Rectal smooth muscle tissue (tissue), 1 donor: Measurements from ENCODE around the gene MGAT5.

ENCODE experiments used
- H3K27ac ChIP-seq: one replicate; pipeline ENCODE4 v1.7.0; 2013; ENCODE audit warnings: low read depth, low read length, inconsistent platforms
- H3K27me3 ChIP-seq: one replicate; pipeline ENCODE4 v1.7.0; 2013; ENCODE audit warnings: low read length; ENCODE audit not compliant: control insufficient read depth, insufficient read depth
- H3K36me3 ChIP-seq: one replicate; pipeline ENCODE4 v1.7.0; 2013; ENCODE audit warnings: low read length; ENCODE audit not compliant: control insufficient read depth, insufficient read depth
- H3K4me1 ChIP-seq: one replicate; pipeline ENCODE4 v1.7.0; 2013; ENCODE audit warnings: low read length; ENCODE audit not compliant: control insufficient read depth, insufficient read depth
- H3K4me3 ChIP-seq: one replicate; pipeline ENCODE4 v1.7.0; 2013; ENCODE audit warnings: low read length
- H3K9ac ChIP-seq: one replicate; pipeline ENCODE4 v1.7.0; 2013; ENCODE audit warnings: low read length

Gene MGAT5

DNA sequence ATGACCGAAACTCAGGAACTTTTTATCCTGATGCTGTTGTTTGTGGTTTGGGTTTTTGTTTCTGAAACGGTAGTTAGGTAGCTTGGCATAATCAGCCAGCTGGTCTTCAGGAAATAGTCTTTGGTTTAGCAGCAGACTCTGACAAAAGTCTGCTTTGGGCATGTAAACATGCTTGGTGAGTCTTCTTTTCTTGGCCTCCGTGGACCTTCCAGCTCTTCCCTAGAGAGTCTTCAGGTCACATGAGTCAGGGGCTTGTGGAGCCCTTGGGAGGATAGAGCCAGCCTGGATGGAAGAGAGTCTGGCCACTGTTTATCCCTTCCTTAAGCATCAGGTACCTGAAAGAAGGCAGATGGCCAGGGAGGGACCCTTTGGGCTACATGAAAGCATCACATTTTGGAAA is 154.5 kb downstream of the MGAT5 start:
- H3K36me3 ChIP-seq, result peaks cover 9% of the 10 kb centered on the region
- no peaks in the 10 kb centered on the region for H3K27me3 ChIP-seq
- H3K4me3 ChIP-seq, result no peak overlapping the region
- H3K9ac ChIP-seq, result no peak overlapping the region
- H3K27ac ChIP-seq, result no peak overlapping the region
- no peaks in the 10 kb centered on the region for H3K4me1 ChIP-seq

DNA sequence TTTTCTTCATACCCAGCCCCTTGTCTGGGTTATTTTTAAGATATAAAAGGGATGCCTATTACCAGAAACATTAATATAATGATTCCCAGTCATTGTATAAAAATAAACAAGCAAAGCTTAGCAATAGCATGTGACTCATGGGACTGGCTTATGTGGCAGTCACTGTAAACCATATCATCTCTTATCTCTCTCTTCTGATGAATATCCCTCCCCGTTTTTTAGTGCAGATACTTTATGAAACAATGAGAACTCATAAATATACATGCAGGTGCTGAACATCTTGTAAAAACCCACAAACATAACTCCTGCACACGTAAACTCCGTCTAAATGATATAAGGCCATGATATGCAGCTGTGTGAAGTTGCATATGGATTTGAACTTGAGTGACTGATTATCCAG is 154.9 kb downstream of the MGAT5 start:
- H3K4me3 ChIP-seq, result no peak overlapping the region
- H3K27me3 ChIP-seq, result no peaks in the 10 kb centered on the region
- H3K36me3 ChIP-seq, result peaks cover 5% of the 10 kb centered on the region
- H3K9ac ChIP-seq, result no peak overlapping the region
- H3K27ac ChIP-seq, result no peak overlapping the region
- no peaks in the 10 kb centered on the region for H3K4me1 ChIP-seq

DNA sequence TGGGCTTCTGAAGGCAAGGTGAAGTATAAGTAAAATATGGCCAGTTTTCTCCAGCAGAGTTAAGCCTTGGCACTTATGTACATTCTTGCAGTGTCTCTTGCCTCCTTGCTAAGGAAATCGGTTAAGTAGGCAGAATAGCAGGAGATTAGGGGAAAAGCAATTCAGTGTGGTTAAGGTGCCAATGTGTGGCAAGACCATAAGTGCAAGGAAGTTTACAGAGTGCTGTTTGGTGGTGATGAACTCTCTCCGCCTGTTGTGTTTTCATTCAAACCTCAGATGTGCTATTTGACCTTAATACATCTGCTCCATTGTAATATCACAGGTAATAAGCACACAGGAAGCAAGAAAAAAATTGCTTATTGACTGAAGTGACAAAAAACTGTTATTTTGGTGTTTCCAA is 156.1 kb downstream of the MGAT5 start:
- H3K27me3 ChIP-seq, result no peaks in the 10 kb centered on the region
- no peak overlapping the region for H3K9ac ChIP-seq
- peaks cover 4% of the 10 kb centered on the region for H3K36me3 ChIP-seq
- H3K4me3 ChIP-seq, result no peak overlapping the region
- H3K27ac ChIP-seq, result no peak overlapping the region
- H3K4me1 ChIP-seq, result no peaks in the 10 kb centered on the region

DNA sequence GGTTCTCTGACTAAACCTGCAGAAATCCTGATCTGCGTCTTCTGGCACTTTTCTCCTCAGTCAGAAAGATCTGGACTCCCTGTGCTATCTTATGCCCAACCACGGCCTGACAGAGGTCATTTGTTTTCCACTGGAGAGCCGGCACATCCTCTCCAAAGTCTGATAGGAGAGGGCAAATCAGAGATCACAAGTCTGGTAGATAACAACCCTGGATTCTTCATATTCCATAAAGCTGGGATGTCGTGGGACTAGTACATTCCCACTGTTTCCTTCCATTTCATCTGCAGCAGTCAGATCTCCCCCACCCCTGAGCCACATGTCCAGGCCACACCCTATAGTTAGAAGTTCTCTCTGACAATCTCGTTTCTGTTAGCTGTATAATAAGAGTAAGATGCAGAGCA is 157.0 kb downstream of the MGAT5 start:
- Histone ChIP-seq H3K4me3 (no peak overlapping the region), H3K27ac (no peak overlapping the region), H3K9ac (no peak overlapping the region), H3K4me1 (no peaks in the 10 kb centered on the region), H3K36me3 (peaks cover 4% of the 10 kb centered on the region), H3K27me3 (no peaks in the 10 kb centered on the region)

DNA sequence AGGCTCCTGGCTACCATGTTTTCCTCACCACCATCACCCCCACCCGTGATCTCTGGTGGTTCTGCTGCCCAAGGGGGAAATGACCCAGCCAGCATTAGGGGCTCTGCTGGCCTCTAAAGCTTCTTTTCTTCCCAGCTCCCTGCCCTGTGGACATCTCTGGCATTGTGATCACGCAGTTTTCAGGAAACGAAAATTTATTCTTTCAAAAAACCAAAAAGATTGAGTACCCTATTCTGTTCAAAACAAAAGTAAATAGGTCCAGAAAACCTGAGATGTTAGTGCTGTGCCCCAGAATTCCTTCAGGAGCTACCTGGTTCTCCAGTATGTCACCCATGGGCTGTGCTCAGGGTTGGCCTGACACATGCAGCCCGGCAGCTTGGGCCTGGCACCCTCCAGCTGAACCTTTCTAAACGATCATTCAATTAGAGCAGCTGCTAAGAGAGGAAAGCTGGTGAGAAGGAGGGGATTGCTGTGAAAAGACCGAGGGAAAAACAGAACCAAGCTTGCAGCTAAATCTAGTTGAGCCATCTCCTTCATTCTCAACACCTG is 157.5 kb downstream of the MGAT5 start:
- peaks cover 4% of the 10 kb centered on the region for H3K36me3 ChIP-seq
- H3K27me3 ChIP-seq, result no peaks in the 10 kb centered on the region
- H3K27ac ChIP-seq, result no peak overlapping the region
- H3K4me3 ChIP-seq, result no peak overlapping the region
- no peaks in the 10 kb centered on the region for H3K4me1 ChIP-seq
- no peak overlapping the region for H3K9ac ChIP-seq

DNA sequence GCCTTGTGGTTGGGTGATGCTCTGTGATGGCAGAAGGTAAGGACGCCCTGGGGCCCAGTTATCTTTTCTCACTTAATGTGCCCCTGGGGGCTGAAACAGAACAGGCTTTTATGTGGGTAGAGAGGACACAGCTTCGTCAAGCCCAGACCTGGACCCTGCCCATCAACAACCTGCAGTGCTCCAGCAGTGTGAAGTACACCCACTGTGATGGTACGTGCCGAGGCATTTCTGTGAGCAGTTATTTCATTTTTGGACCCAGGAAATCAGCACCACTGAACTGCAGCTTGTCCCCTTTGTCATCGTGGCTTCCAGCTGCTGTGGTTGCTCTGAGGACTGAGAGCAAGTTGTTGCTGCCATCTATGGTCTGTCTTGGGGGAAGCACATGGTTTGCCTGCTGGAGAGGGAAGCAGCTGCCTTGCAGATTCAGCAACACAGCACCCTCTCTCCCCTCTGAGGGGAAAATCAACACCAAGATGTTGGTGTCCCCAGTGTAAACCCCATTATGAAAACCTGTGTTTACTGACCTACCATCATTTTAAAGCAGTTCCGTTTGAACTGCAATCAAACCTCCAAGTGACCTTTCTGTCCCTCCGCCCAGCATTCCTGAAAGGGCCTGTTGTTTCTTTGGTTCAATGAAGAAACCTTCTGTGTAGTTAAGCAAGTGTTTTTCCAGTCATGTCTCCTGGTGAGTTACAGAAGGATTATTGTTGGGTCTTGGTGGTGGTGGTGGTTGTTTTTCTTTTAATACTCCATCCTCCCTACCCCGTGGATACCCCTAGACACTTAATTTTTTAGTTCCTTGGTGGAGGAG is 158.2 kb downstream of the MGAT5 start:
- no peaks in the 10 kb centered on the region for H3K4me1 ChIP-seq
- no peak overlapping the region for H3K4me3 ChIP-seq
- H3K27ac ChIP-seq, result no peak overlapping the region
- peaks cover 2% of the 10 kb centered on the region for H3K36me3 ChIP-seq
- no peaks in the 10 kb centered on the region for H3K27me3 ChIP-seq
- no peak overlapping the region for H3K9ac ChIP-seq

DNA sequence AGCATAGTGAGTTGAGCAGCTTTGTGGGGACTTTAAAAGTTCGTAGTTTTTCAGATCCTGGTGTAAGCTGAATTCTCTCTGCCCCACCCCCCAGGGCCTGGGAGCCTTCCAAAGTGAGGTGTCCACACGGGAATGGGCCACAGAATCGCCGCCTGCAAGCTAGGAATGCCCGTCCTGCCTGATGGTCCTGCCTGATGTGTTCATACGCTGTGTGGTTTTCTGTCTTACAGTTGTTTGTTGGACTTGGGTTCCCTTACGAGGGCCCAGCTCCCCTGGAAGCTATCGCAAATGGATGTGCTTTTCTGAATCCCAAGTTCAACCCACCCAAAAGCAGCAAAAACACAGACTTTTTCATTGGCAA is 158.7 kb downstream of the MGAT5 start:
- no peaks in the 10 kb centered on the region for H3K4me1 ChIP-seq
- no peaks in the 10 kb centered on the region for H3K27me3 ChIP-seq
- no peak overlapping the region for H3K9ac ChIP-seq
- H3K4me3 ChIP-seq, result no peak overlapping the region
- H3K36me3 ChIP-seq, result no peaks in the 10 kb centered on the region
- H3K27ac ChIP-seq, result no peak overlapping the region

DNA sequence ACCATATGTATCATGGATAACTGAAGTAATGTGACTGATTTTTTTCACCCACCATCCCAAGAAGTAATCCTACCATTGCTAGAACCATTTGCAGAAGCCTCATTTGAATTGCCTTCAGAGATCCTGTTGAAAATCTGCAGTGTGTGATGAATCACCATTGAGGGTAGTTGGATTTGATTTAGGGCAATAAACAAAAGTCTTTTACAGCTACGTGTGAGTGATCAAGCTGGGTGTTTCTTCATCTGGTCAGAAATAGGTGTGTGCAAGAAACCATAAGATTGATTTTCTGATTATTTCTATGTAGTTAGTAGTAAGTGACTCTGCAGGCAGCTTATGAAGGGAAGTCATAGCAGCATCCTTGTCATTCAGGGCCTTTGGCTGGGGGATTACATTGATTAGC is 159.6 kb downstream of the MGAT5 start:
- Histone ChIP-seq H3K27me3 (no peaks in the 10 kb centered on the region), H3K27ac (no peak overlapping the region), H3K4me3 (no peak overlapping the region)

DNA sequence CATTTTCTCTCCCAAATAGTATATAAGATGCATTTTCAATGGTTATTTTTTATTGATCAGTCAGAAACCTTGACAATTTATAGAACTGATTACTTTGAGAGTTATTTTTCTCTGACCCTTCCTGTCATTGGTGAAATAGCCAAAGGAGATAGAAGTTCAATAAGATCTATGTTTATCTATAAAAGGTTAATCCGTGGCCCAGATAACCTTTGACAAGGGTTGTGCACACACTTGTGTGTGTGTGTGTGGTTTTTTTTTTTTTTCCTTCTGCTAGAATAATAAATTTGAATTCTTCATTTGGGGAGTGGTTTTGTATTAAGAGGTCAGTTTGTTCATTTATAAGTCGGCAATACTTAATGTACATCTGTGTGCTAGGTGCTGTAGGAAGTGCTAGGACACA is 160.0 kb downstream of the MGAT5 start:
- no peak overlapping the region for H3K4me3 ChIP-seq
- no peaks in the 10 kb centered on the region for H3K27me3 ChIP-seq
- no peak overlapping the region for H3K9ac ChIP-seq
- H3K4me1 ChIP-seq, result no peaks in the 10 kb centered on the region
- no peak overlapping the region for H3K27ac ChIP-seq
- H3K36me3 ChIP-seq, result no peaks in the 10 kb centered on the region

More for the DNA sequence above, 159.6 kb downstream of the MGAT5 start:
- H3K9ac ChIP-seq, result no peak overlapping the region
- H3K4me1 ChIP-seq, result no peaks in the 10 kb centered on the region
- no peaks in the 10 kb centered on the region for H3K36me3 ChIP-seq

DNA sequence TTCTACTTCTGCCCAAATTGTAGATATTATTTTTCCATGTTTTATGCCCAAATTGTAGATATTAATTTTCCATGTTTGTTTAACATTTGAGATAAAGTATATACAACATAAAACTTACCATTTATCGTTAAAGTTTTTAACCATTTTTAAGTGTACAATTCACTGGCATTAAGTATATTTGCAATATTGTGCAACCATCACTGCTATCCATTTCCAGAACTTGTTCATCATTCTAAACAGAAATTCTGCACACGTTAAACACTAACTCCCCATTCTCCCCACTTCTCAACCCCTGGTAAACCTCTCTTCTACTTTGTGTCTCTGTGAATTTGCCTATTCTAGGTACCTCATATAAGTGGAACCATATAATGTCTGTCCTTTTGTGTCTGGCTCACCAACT is 162.1 kb downstream of the MGAT5 start:
- no peaks in the 10 kb centered on the region for H3K4me1 ChIP-seq
- H3K27ac ChIP-seq, result no peak overlapping the region
- H3K36me3 ChIP-seq, result no peaks in the 10 kb centered on the region
- H3K4me3 ChIP-seq, result no peak overlapping the region
- H3K9ac ChIP-seq, result no peak overlapping the region
- no peaks in the 10 kb centered on the region for H3K27me3 ChIP-seq

DNA sequence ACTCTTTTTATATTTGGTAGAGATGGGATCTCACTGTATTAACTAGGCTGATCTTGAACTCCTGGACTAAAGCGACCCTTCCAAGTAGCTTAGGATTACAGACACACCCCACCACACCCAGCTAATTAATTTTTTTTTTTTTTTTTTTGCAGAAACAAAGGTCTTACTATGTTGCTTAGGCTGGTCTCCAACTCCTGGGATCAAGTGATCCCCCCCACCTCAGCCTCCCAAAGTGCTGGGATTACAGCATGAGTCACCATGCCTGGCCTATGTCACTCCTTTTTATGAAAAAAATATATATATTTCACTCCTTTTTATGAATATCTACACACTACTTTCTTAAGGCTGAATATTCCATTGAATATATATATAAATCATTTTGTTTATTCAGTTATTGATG is 162.8 kb downstream of the MGAT5 start:
- no peak overlapping the region for H3K27ac ChIP-seq
- no peak overlapping the region for H3K4me3 ChIP-seq
- no peaks in the 10 kb centered on the region for H3K4me1 ChIP-seq
- H3K9ac ChIP-seq, result no peak overlapping the region
- H3K27me3 ChIP-seq, result no peaks in the 10 kb centered on the region
- no peaks in the 10 kb centered on the region for H3K36me3 ChIP-seq

DNA sequence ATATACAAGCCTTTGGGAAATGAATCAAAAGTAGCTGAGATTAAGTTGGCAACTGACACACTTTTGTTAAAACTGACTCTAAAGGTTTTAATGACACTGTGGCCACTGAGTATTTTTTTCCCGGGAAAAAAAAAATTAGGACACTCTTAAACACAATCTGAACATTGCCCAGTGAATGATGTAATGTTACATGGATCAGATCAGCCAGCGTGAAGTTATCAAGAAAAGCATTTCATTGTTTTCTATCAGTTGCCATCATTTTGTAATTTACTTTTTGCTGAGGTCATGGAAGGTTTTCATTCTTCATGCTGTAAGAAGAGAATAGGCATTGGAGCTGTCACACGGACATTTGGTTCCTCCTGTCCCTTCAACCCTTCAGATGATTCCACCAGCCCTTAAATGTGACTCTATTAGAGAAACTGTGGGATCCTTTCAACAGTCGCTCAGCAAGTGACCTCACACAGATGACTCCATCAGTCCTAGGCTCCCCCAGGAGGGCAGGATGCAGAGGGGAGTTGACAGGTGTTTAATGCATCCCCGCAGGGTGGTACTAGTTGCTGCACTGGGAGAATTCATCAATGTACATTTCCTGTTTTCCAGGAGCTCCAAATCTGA is 164.2 kb downstream of the MGAT5 start:
- no peaks in the 10 kb centered on the region for H3K4me1 ChIP-seq

DNA sequence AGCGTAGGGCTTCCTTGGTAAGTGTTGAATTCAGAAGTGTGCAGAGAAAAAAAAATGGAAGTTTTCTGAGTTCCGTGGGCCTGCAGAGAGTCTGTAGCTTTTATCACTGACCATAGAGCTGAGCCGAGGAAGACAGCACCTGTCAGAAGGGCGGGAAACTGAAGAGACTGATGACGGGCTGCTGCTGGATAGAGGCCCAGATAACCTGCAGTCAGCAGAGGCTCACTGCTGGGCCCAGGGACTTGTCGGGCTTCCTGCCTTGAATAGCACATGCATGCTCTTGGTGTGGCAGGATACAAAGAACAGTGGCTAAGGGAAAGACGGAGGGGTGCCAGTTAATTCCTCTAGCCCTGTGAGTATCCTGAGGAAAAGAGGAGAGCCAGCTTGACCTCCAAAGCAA is 166.4 kb downstream of the MGAT5 start:
- H3K27ac ChIP-seq, result no peak overlapping the region
- H3K36me3 ChIP-seq, result no peaks in the 10 kb centered on the region

More for the DNA sequence above, 164.2 kb downstream of the MGAT5 start:
- H3K4me3 ChIP-seq, result no peak overlapping the region
- H3K9ac ChIP-seq, result no peak overlapping the region
- no peaks in the 10 kb centered on the region for H3K36me3 ChIP-seq
- no peaks in the 10 kb centered on the region for H3K27me3 ChIP-seq
- H3K27ac ChIP-seq, result no peak overlapping the region

More for the DNA sequence above, 166.4 kb downstream of the MGAT5 start:
- Histone ChIP-seq H3K27me3 (no peaks in the 10 kb centered on the region), H3K9ac (no peak overlapping the region), H3K4me1 (no peaks in the 10 kb centered on the region), H3K4me3 (no peak overlapping the region)
